NCI-H524 (cell line): ENCODE results near the gene CST9.
"Not testable (repeated sequence)": the region's sequence is repeated elsewhere in the genome, so short reads cannot be mapped to it uniquely, and the experiment has no call there.

Source experiments
- DNase-seq, 2 experiments: peaks; one replicate each; lab custom pipeline; 2025; lab: John Stamatoyannopoulos, UW

The CST9 gene

GRCh38 chr20:23587631-23588030 lies 18.1 kb downstream of the CST9 start:
- no peak for DNase-seq

GRCh38 chr20:23586735-23587525 lies 18.8 kb downstream of the CST9 start:
- DNase-seq = no peak

GRCh38 chr20:23585808-23586734 lies 19.6 kb downstream of the CST9 start:
- no peak for DNase-seq

GRCh38 chr20:23585449-23585807 lies 20.3 kb downstream of the CST9 start:
- DNase-seq = no peak

- no peak for DNase-seq
These were observed 21.1 kb downstream of the CST9 start for GRCh38 chr20:23584434-23585199.

- DNase-seq = no peak
These were observed 22.2 kb downstream of the CST9 start for GRCh38 chr20:23583526-23583925.

GRCh38 chr20:23582293-23582692 lies 23.4 kb downstream of the CST9 start:
- DNase-seq = no peak

- not testable (repeated sequence) for DNase-seq
These were observed 23.9 kb downstream of the CST9 start for GRCh38 chr20:23581833-23582232.

GRCh38 chr20:23574977-23575376 lies 30.7 kb downstream of the CST9 start:
- DNase-seq = no peak

- DNase-seq = no peak
These were observed 35.4 kb downstream of the CST9 start for GRCh38 chr20:23570178-23570760.

- no peak for DNase-seq
These were observed 36.1 kb downstream of the CST9 start for GRCh38 chr20:23569570-23569969.

GRCh38 chr20:23568971-23569330 lies 36.8 kb downstream of the CST9 start:
- no peak for DNase-seq

- no peak for DNase-seq
These were observed 37.3 kb downstream of the CST9 start, which contains the start of gene CST9L for GRCh38 chr20:23568320-23568970. Gene CST9L (minus strand): TSS chr20:23568484. CDS start chr20:23568450, 34 bp downstream.

- DNase-seq = no peak
These were observed 39.4 kb downstream of the CST9 start for GRCh38 chr20:23566199-23566932.

GRCh38 chr20:23565503-23566045 lies 40.1 kb downstream of the CST9 start:
- no peak for DNase-seq

- no peak for DNase-seq
These were observed 40.8 kb downstream of the CST9 start for GRCh38 chr20:23564927-23565326.

GRCh38 chr20:23562721-23563342 lies 42.9 kb downstream of the CST9 start:
- no peak for DNase-seq

GRCh38 chr20:23554401-23554800 lies 51.3 kb downstream of the CST9 start:
- DNase-seq = no peak
